ENCODE measurements around the gene SPSB3.
"Not testable (repeated sequence)": the region's sequence is repeated elsewhere in the genome, so short reads cannot be mapped to it uniquely, and the experiment has no call there.

SPSB3 gene

DNA sequence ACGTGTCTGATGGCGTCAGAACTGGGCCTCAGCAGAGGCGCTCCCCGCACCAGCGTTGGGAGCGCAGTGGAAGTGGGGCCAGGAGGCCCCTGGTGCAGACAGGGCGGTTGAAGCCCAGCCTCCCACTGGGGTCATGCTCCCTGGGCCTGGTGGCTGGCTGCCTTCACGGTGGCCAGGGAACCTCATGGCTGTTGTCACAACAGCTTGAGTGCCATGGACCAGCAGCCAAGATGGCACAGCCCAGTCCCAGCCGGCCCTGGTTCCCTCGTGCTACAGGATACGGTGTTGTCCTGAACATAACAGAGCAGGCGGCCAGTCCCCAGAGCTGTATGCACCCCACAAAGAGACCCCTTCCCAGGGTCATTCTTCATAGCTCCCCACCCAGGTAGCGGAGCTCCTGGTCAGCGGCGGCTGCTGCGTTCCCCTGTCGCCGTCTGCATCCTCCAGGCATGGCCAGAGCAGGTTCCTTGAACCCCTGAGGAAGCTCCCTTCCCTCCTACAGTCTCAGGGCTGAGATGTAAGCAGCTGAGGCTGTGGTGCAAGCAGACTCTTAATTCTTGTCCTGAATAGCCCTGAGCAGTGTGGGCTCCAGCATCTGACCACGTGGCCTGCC lies 40.7 kb downstream of the SPSB3 start:
- no peak for DNase-seq (ENCODE audit: low spot score)

DNA sequence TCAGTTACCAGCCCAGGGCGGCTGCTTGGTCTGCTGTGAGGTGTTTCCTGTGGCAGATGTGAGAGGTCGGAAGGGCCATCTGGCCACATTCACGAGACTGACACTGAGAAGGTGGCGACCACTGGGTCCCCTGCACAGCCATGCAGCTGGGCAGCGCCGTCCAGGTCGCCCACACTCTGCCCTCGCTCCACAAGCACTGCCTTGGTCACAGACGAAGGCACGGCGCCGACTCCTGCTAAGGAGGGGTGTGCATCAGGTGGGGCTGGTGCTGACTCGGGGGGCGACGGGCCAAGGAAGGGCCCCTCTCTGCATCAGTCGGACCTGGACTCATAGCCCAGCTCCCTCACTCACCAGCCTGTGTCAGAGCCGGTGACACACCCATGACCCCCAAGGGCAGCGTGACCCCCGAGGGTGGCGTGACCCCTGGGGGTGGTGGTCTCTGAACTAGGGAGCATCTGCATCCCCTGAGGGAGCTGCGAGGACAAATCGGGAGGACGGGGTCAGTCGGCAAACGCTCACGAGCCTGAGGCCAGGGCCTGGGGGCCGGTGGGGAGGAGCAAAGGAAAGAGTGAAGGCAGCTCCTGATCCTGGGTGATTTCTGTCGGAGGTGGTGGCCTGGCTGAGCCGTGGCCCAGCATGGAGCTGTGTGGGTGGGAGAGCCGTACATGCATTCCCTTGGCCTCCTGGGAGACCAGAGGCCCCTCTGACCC lies 41.4 kb downstream of the SPSB3 start:
- DNase-seq (ENCODE audit: low spot score) = no peak

DNA sequence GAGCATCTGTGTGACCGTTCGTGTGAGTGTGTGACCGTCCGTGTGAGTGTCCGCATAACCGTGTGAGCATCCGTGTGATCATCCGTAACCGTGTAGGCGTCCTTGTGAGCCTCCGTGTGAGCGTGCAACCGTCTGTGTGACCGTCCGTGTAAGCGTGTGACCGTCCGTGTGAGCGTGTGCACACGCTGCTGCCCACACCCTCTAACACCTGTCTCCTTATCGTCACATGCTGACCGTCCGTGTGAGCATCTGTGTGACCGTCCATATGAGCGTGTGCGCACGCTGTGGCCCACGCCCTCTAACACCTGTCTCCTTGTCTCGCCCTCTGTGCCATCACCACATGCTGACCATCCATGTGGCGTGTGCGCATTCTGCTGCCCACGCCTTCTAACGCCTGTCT lies 42.1 kb downstream of the SPSB3 start:
- DNase-seq (ENCODE audit: low spot score) = no peak

DNA sequence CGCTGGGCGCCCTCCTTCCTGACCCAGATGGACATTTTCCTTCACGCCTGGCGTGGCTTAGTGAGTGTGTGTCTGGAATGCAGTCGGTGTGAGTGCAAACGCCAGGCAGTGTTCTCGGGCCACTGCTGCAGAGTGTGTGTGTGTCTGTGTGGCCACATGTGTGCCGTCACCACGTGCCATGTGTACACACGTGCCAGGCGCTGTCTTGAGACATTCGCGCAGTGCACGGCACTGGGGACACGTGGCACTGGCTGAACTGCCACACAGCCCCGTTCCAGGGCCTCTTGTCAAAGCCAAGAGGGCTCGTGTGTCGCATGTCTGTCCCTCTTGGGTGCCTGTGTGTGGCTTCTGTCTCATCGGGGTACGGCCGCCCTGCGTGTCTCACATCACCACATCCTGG lies 47.6 kb downstream of the SPSB3 start:
- DNase-seq (ENCODE audit: low spot score) = no peak

DNA sequence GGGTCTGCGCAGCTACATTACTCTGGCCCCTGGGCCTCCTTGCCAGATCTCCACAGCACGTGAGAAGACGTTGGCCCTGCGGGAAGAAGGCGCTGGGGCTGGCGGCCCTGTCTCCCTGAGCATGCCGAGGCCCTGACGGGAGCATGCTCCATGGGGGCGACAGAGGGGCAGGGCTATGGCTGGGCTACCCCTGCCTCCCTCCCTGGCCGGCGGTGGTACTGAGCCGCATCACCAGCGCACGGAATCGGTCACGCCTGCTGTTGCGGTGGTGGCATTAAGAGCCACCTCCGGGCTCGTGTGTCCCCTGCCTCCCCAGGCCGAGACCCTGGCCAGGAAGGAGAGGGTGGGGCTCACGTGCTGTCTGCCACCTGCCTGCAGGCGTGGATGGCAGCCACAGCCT lies 48.2 kb downstream of the SPSB3 start:
- DNase-seq (ENCODE audit: low spot score) = no peak

DNA sequence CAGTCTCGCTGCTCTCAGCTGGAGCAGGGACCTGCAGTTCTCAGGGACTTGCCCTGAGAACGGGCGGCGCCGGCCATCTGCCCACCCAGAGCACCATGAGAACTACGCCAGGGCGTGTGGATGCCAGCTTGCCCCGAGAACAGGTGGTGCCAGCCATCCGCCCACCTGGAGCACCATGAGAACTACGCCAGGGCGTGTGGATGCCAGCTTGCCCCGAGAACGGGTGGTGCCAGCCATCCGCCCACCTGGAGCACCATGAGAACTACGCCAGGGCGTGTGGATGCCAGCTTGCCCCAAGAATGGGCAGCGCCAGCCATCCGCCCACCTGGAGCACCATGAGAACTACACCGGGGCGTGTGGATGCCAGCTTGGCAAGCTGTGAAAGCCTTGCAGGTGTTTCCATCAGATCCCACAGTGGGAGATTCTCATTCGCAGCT lies 49.8 kb downstream of the SPSB3 start:
- DNase-seq (ENCODE audit: low spot score) = not testable (repeated sequence)

DNA sequence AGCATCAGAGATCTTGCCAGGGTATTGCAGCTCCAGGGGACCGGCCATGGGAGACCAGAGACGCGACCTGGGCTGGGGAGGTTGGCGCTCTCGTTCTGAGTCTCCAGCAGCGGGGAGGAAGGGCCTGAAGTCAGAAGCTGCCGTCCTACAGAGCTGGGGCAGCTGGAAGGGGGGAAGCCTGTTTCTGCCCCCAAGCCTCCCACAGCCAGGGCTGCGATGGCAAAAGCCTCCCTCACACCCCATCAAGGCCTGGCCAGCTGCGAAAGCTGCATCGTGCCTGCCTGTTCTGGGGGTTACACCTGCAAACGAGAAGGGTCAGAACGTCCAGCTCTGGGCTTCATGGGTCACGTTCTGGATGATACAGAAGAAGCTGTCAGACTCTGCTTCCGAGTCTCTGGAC lies 50.3 kb downstream of the SPSB3 start:
- DNase-seq (ENCODE audit: low spot score) = no peak

DNA sequence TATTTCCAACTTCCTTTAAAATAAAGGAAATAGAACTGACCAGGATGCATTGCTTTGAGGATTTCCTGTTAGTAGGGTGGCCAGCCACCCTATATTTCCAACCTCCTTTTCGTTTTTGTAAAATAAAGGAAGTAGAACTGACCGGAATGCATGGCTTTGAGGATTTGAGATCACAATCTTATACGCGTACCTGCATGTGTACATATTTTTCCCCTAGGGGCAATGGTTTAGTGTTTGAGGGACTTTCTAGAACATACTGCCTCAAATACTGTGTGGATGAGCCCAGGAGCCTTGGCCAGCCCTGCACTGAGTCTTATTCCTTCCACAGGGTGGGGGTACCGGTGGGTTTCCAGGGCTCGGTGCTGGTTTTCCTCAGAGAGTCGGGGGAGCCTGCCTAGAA lies 50.8 kb downstream of the SPSB3 start:
- DNase-seq (ENCODE audit: low spot score) = no peak

DNA sequence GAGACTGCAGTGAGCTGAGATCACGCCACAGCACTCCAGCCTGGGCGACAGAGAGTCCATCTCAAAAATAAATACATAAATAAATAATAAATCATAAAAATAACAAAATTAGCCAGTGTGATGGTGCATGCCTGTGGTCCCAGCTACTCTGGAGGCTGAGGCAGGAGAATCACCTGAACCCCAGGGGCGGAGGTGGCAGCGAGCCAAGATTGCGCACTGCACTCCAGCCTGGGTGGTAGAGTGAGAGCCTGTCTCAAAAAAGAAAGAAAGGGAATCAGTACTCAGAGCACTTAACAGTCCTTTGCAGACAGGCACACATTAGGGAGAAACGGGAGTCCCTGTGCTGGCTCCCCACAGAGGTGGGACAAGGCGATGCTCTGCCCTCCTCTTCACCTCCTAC lies 51.3 kb downstream of the SPSB3 start:
- DNase-seq (ENCODE audit: low spot score) = no peak

DNA sequence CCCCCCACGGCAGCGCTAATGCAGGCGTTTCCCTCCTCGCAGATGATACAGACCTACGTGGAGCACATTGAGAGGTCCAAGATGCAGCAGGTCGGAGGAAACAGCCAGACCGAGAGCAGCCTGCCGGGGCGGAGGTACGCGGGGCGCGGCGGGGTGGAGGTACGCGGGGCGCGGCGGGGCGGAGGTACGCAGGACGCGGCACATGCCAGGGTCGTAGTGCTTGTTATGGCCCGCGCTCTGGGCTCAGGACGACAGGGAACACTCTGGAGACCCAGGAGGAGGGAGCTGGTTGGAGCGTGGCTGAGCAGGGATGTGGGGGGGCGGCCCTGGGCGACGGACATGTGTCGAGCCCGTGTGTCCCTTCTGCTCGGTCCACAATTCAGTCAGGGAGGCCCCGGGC lies 52.9 kb downstream of the SPSB3 start:
- DNase-seq (ENCODE audit: low spot score) = no peak

DNA sequence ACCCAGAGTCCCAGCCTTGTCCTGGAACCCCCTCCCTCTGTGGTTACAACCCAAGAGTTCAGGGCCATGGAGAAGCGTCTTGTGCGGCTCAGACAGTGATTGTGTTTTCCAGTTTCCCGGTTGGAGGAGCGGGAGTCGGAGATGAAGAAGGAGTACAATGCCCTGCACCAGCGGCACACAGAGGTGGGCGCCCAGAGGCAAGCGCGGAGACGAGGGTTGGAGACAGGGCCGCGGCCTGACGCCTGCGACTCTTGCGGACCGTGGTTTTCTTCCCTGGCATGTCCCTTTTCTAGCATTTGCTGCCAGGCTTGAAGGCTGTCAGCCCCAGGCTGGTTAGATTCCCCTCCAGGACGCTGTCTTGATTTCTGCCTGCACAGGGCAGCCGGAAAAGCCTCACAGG lies 53.3 kb downstream of the SPSB3 start:
- DNase-seq (ENCODE audit: low spot score) = no peak

DNA sequence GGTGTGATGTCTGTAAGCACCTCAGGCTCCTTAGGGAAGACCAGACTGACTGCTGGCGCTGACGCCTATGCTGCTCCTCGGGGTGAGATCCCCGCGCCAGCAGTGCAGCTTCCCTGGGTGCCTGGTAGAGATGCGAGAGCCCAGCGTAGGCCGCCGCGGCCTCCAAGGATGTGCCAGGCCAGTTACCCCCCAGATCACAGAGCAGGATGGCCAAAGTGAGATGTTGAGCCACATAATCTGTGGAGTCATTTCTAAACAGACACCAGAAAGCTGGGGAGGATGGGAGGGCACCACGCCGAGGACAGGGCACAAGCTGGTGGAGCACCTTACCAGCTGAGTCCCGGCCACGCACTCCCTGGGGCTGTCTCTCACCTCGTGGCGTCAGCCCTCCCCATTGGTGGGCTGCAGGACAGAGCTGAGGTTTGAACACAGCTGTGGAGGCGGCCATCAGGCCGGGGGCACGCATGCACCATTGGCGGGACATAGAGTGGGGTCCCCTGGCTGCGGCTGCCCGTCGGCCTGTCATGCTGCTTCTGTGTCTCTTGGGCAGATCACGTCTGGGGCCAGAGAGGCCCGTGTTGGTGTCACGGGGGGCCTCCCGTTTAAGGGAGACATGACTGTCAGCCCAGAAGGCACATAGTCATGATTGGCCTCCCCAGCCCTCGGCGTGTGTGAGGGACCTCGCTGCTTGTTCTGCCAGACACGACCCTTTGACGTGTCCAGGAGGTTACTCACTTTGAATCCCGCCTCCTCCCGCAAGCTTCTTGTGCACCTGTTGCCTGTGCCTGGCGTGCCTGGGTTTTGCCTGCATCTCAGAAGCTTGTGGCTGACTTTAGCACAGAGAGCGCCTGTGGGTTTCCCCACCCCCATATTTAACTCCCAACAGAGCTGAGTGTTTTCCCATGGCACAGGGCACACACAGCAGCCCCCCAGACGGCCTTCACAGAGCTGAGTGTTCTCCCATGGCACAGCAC lies 54.4 kb downstream of the SPSB3 start:
- no peak for DNase-seq (ENCODE audit: low spot score)
